H1 (cell line): ENCODE results near the gene MIOX. TPM values are rescaled to one million over a fixed set of nuclear protein-coding genes. Genes with fewer than 3 reads are reported as not detected.

Source experiments
- CHD7 ChIP-seq: fragments of 300-600 bp; sonication (generic); IDR thresholded peaks from 2 replicates; pipeline ENCODE4 v1.7.1; 2012; ENCODE audit warnings: low read length, moderate library complexity, mild to moderate bottlenecking, inconsistent platforms; ENCODE audit not compliant: insufficient replicate concordance
- RFX5 ChIP-seq: IDR thresholded peaks from 2 replicates; pipeline ENCODE4 v1.6.1; 2011; ENCODE audit warnings: low read depth, low read length, improper control_type of control experiment, borderline replicate concordance
- RNF2 ChIP-seq: fragments of 200-900, 300-1000 bp; sonication (generic); IDR thresholded peaks from 2 replicates; pipeline ENCODE4 v1.7.1; 2016; ENCODE audit warnings: borderline replicate concordance, low read depth, mild to moderate bottlenecking, antibody characterized with exemption, low read length; ENCODE audit not compliant: poor library complexity, severe bottlenecking; ENCODE audit errors: missing control alignments
- polyA plus RNA-seq, 7 experiments: library from polyadenylated mRNA; depleted of rRNA in 3 of 7; stranded (reverse) in 5 of 7; unstranded in 2 of 7; fragments of >200 nt in 5 of 7; fragments of 200-250 nt in 2 of 7; gene quantifications; 1 replicate in 5 of 7; 2 replicates in 1 of 7; 4 replicates in 1 of 7; pipeline versions ENCODE4 v1.2.1 to v1.2.3, GENCODE V29; 2011 to 2013; ENCODE audit warnings: missing spikeins in 2 of 7, mixed read lengths in 2 of 7
- total RNA-seq: library from RNA; stranded (reverse); fragmentation: NEBNext Ultra II Directional; extraction: Animal tissue kit (Norgen Biotek cat#: 25700); gene quantifications from 2 replicates; pipeline ENCODE4 v1.2.1, GENCODE V29; 2021

MIOX gene
- total and polyA plus RNA-seq, 2 of the 8 experiments (the other 6 are each of a cell fraction or from before 2014, with no cell fraction given) = 0.30 to 0.32 TPM

GRCh38 chr22:50522208-50522805 lies 35.6 kb downstream of the MIOX start (continued):
- TF ChIP-seq CHD7 (no peak), RNF2 (no peak), RFX5 (no peak)
- TF ChIP-seq, all 59 proteins: peak for 0
